Measurements from ENCODE around the gene BID. TPM values are rescaled to one million over a fixed set of nuclear protein-coding genes. Genes with fewer than 3 reads are reported as not detected.
A peak's percentile ranks its signal among the peaks of the same experiment; 100 is the strongest.

The BID gene
- total and polyA plus RNA-seq, 8 donors, result 3.2 to 15.7 (median 7.9) TPM

DNA sequence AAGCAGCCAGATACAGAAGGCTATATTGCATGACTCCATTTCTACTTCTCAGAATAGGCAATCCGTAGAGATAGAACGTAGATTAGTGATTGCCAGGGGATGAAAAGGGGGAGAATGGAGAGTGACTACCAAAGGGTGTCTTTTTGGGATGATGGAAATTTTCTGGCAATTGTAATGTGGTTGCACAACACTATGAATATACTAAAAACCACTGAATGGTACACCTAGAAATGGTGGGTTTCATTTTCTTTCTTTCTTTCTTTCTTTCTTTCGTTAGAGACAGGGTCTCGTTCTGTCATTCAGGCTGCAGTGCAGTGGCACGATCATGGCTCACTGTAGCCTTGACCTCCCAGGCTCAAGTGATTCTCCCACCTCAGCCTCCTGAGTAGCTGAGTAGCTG is 54.4 kb downstream of the BID start:
- TF ChIP-seq CTCF (IDR thresholded peaks at IDR 0.05), result no peak
- Histone ChIP-seq H3K36me3 (no peaks in the 10 kb centered on the region), H3K27me3 (no peaks in the 10 kb centered on the region), H3K4me1 (no peaks in the 10 kb centered on the region), H3K27ac (no peak overlapping the region), H3K9me3 (no peaks in the 10 kb centered on the region), H3K4me3 (no peak overlapping the region)
- no peak for FAIRE-seq
- DNase-seq, result no peak
- WGBS, 2 donors, result 90 to 98% methylated on average over 5 of the region's 5 CpGs
- no peak for ATAC-seq
- intact Hi-C loops (cut with DNase I), result no loop called here

DNA sequence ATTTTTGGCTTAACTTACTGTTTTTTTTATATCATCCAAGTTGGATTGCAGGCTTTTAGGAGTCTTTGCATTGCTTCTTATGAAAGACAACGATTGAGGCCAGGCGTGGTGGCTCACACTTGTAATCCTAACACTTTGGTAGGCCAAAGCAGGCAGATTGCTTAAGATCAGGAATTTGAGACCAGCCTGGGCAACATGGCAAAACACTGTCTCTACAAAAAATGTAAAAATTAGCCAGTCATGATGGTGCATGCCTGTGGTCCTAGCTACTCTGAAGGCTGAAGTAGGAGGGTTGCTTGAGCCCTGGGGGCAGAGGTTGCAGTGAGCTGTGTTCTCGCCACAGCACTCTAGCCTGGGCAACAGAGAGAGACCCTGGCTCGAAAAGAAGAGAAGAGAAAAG is 56.6 kb downstream of the BID start:
- Histone ChIP-seq H3K4me3 (no peak overlapping the region), H3K36me3 (no peaks in the 10 kb centered on the region), H3K27ac (no peak overlapping the region), H3K27me3 (no peaks in the 10 kb centered on the region), H3K9me3 (no peaks in the 10 kb centered on the region), H3K4me1 (no peaks in the 10 kb centered on the region)
- intact Hi-C loops (cut with DNase I), result no loop called here
- WGBS, 2 donors, result 93 to 96% methylated on average over 4 of the region's 4 CpGs
- FAIRE-seq, result no peak
- no peak for TF ChIP-seq CTCF (IDR thresholded peaks at IDR 0.05)
- no peak for DNase-seq
- ATAC-seq, result no peak

GRCh38 chr22:17716529-17716928 is 57.7 kb downstream of the BID start:
- no peak overlapping the region for H3K27ac ChIP-seq
- 94% methylated on average over 3 of the region's 3 CpGs for WGBS, 2 donors
- TF ChIP-seq CTCF (IDR thresholded peaks at IDR 0.05), result no peak
- no peaks in the 10 kb centered on the region for H3K9me3 ChIP-seq
- no peaks in the 10 kb centered on the region for H3K4me1 ChIP-seq
- no peaks in the 10 kb centered on the region for H3K27me3 ChIP-seq
- no peak for FAIRE-seq
- intact Hi-C loops (cut with DNase I), result no loop called here
- DNase-seq, result no peak
- H3K4me3 ChIP-seq, result no peak overlapping the region
- no peak for ATAC-seq
- H3K36me3 ChIP-seq, result no peaks in the 10 kb centered on the region

GRCh38 chr22:17712441-17712840 is 61.8 kb downstream of the BID start:
- no peaks in the 10 kb centered on the region for H3K36me3 ChIP-seq
- no peaks in the 10 kb centered on the region for H3K9me3 ChIP-seq
- no peak for TF ChIP-seq CTCF (IDR thresholded peaks at IDR 0.05)
- no peak overlapping the region for H3K4me3 ChIP-seq
- no peaks in the 10 kb centered on the region for H3K27me3 ChIP-seq
- FAIRE-seq (no peak), ATAC-seq (peak in 1 of 4 donors; percentile 34), DNase-seq (no peak)
- WGBS, 2 donors, result 65 to 70% methylated on average over 2 of the region's 2 CpGs
- intact Hi-C loops (cut with DNase I), result no loop called here
- no peaks in the 10 kb centered on the region for H3K4me1 ChIP-seq
- H3K27ac ChIP-seq, result no peak overlapping the region

DNA sequence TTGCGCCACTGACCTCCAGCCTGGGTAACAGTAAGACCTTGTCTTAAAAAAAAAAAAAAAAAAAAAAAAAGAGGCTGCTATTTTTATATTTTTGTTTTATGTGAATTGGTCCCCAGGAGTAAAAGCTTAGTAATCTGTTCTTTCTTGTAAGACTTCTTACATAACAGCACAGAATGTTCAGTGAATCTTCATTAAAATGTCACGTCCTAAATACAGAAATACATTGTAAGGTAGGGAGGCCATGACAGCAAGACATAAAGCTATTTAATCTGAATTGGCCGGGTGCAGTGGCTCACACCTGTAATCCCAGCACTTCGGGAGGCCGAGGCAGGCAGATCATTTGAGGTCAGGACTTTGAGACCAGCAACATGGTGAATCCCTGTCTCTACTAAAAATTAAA is 64.2 kb downstream of the BID start:
- Histone ChIP-seq H3K36me3 (no peaks in the 10 kb centered on the region), H3K4me3 (no peak overlapping the region), H3K27me3 (no peaks in the 10 kb centered on the region), H3K4me1 (peaks cover 0 to 8% (median 0%) of the 10 kb centered on the region in 3 donors), H3K27ac (no peak overlapping the region), H3K9me3 (no peaks in the 10 kb centered on the region)
- no peak for FAIRE-seq
- intact Hi-C loops (cut with DNase I), result no loop called here
- ATAC-seq, result no peak
- TF ChIP-seq CTCF (IDR thresholded peaks at IDR 0.05), result no peak
- WGBS, 2 donors, result 95 to 99% methylated on average over 5 of the region's 5 CpGs
- DNase-seq, result no peak

Measured in pancreas (tissue), 10 donors.